OCI-LY3 (cell line): Measurements from ENCODE around the gene FAM13A.

Experiments
- H2AFZ ChIP-seq: fragments of 200-600, 300-600 bp; shearing (Covaris generic); 2 replicates; pipeline ENCODE4 v1.6.0; 2014; ENCODE audit warnings: antibody characterized with exemption, low read depth, low read length
- H3K27ac ChIP-seq: fragments of 200-600, 300-600 bp; sonication (generic); 2 replicates; pipeline ENCODE4 v1.5.1; 2014; ENCODE audit warnings: mild to moderate bottlenecking, low read length, moderate library complexity, mixed read lengths
- H3K27me3 ChIP-seq: fragments of 200-600, 300-600 bp; sonication (generic); 2 replicates; pipeline ENCODE4 v1.6.1; 2014; ENCODE audit warnings: low read depth, low read length, mixed read lengths
- H3K36me3 ChIP-seq: fragments of 200-600, 300-600 bp; sonication (generic); replicated peaks from 2 replicates; pipeline ENCODE3; 2014; ENCODE audit warnings: low read depth, low read length, mixed read lengths
- H3K4me1 ChIP-seq: fragments of 300-600, 200-600 bp; sonication (generic); 2 replicates; pipeline ENCODE4 v1.6.1; 2014; ENCODE audit warnings: low read length, mixed read lengths
- H3K4me2 ChIP-seq: fragments of 200-600, 300-600 bp; sonication (generic); 2 replicates; pipeline ENCODE4 v1.6.1; 2014; ENCODE audit warnings: low read length, mixed read lengths
- H3K4me3 ChIP-seq: fragments of 300-600, 200-600 bp; sonication (generic); 2 replicates; pipeline ENCODE4 v1.5.1; 2014; ENCODE audit warnings: antibody characterized with exemption, mild to moderate bottlenecking, low read length, moderate library complexity
- H3K79me2 ChIP-seq: fragments of 300-600, 200-600 bp; shearing (Covaris generic); 2 replicates; pipeline ENCODE4 v1.6.1; 2014; ENCODE audit warnings: mild to moderate bottlenecking, low read length, mixed read lengths
- H3K9ac ChIP-seq: fragments of 300-600, 200-600 bp; shearing (Covaris generic); 2 replicates; pipeline ENCODE4 v1.6.0; 2014; ENCODE audit warnings: mild to moderate bottlenecking, low read length, moderate library complexity
- H3K9me3 ChIP-seq: fragments of 200-600, 300-600 bp; shearing (Covaris generic); 2 replicates; pipeline ENCODE4 v1.6.1; 2014; ENCODE audit warnings: low read length, mixed read lengths; ENCODE audit not compliant: insufficient read depth
- H4K20me1 ChIP-seq: fragments of 200-600, 300-600 bp; sonication (generic); 2 replicates; pipeline ENCODE4 v1.6.1; 2016; ENCODE audit warnings: low read length, mixed read lengths; ENCODE audit not compliant: insufficient read depth
- EZH2phosphoT487 ChIP-seq: fragments of 200-600 bp; shearing (Covaris generic); IDR thresholded peaks from 2 replicates; pipeline ENCODE4 v1.6.1; 2018; ENCODE audit warnings: antibody characterized with exemption, mixed run types, low read depth
- TF ChIP-seq, protein P1 (sequence below): fragments of 200-600, 300-600 bp; sonication (generic); IDR thresholded peaks from 2 replicates; pipeline ENCODE4 v1.5.1; 2014; ENCODE audit warnings: antibody characterized with exemption, low read length, low read depth

Gene FAM13A

DNA sequence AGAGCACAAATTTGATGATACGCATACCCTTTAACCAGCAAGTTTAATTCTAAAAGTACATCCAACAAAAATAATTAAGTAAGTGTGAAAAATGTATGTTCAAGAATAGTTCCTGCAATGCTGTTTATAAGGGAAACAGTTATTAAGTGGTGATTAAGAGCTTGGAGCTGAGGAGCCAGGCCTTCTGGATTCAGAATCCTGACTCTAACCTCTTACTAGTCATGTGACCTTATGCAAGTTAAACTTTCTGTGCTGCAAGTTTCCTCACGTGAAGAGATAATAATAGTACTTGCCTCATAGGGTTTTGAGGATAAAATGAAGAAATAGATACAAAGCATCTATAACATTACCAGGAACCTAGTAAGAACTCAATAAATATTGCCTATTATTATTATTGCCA lies 77.7 kb downstream of the FAM13A start:
- Histone ChIP-seq H3K36me3 (peaks cover 3% of the 10 kb centered on the region), H3K9ac (no peak overlapping the region), H4K20me1 (no peaks in the 10 kb centered on the region), H2AFZ (no peak overlapping the region), H3K4me3 (no peak overlapping the region), H3K27me3 (no peaks in the 10 kb centered on the region), H3K9me3 (no peaks in the 10 kb centered on the region), H3K4me2 (no peak overlapping the region), H3K27ac (no peak overlapping the region), H3K79me2 (no peaks in the 10 kb centered on the region), H3K4me1 (peaks cover 18% of the 10 kb centered on the region)
- no peak for TF ChIP-seq EZH2phosphoT487
- TF ChIP-seq, protein P1, sequence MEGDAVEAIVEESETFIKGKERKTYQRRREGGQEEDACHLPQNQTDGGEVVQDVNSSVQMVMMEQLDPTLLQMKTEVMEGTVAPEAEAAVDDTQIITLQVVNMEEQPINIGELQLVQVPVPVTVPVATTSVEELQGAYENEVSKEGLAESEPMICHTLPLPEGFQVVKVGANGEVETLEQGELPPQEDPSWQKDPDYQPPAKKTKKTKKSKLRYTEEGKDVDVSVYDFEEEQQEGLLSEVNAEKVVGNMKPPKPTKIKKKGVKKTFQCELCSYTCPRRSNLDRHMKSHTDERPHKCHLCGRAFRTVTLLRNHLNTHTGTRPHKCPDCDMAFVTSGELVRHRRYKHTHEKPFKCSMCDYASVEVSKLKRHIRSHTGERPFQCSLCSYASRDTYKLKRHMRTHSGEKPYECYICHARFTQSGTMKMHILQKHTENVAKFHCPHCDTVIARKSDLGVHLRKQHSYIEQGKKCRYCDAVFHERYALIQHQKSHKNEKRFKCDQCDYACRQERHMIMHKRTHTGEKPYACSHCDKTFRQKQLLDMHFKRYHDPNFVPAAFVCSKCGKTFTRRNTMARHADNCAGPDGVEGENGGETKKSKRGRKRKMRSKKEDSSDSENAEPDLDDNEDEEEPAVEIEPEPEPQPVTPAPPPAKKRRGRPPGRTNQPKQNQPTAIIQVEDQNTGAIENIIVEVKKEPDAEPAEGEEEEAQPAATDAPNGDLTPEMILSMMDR, result no peak

DNA sequence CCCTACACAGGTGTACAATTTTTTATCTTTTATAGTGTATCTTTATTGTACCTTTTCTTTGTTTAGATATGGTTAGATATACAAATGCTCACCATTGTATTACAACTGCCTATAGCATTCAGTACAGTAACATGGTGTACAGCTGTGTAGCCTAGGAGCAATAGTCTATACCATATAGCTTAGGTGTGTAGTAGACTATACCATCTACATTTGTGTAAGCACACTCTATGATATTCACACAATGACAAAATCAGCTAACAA lies 80.3 kb downstream of the FAM13A start:
- Histone ChIP-seq H3K4me2 (no peak overlapping the region), H3K9ac (no peak overlapping the region), H3K9me3 (no peaks in the 10 kb centered on the region), H3K27ac (no peak overlapping the region), H3K36me3 (peaks cover 3% of the 10 kb centered on the region), H2AFZ (no peak overlapping the region), H3K27me3 (no peaks in the 10 kb centered on the region), H4K20me1 (no peaks in the 10 kb centered on the region), H3K4me1 (peaks cover 5% of the 10 kb centered on the region), H3K4me3 (no peak overlapping the region), H3K79me2 (no peaks in the 10 kb centered on the region)
- TF ChIP-seq, protein P1, result no peak
- no peak for TF ChIP-seq EZH2phosphoT487

DNA sequence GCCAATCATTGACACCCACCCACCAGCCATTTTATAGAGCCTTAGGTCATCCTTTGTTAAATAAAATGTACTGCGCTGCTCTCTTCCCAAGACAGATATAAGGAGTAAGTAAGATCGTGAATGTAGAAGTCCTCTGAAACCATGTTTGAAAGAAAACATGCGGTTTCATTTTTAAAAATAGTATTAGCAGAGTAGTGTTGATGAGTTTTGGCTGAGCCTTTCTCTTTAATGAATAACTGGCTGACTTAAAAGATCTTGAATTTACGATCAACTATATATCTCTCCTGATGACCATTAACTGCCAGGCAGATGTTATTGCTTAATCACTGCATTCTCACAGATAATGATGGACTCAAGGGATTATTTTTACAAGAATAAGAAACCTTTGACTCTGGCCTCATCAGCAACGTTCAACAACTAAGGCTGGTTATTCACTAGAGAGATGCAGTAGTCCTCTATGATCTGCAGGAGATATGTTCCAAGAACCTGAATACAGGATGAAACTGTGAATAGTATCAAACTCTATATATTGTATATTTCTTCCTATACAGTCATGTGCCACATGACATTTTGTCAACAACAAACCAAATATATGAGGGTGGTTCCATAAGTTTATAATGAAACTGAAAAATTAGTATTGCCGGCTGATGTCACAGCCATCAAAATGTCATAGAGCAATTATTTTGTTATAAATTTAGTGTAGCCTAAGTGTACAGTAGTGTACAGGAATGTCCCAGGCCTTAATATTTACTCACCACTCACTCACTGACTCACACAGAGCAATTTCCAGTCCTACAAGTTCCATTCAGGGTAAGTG lies 80.8 kb downstream of the FAM13A start:
- no peaks in the 10 kb centered on the region for H4K20me1 ChIP-seq
- no peak for TF ChIP-seq EZH2phosphoT487
- H3K9me3 ChIP-seq, result no peaks in the 10 kb centered on the region

DNA sequence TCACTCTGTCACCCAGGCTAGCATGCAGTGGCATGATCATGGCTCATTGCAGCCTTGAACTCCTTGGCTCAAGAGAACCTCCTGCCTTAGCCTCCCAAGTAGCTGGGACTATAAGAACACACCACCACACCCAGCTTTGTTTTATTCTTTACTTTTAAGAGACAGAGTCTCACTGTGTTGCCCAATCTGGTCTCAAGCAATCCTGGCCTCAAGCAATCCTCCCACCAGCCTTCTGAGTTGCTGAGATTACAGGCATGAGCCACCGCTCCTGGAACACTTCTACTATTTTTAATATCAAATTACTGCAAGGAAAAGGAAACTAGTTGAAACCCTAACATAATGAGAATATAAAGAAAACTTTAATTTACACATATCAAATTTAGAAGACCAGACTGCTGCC lies 85.4 kb downstream of the FAM13A start:
- Histone ChIP-seq H3K9me3 (no peaks in the 10 kb centered on the region), H3K4me3 (no peak overlapping the region), H4K20me1 (no peaks in the 10 kb centered on the region), H2AFZ (no peak overlapping the region), H3K36me3 (peaks cover 3% of the 10 kb centered on the region), H3K9ac (no peak overlapping the region), H3K4me1 (no peaks in the 10 kb centered on the region), H3K27me3 (no peaks in the 10 kb centered on the region), H3K4me2 (no peak overlapping the region), H3K27ac (no peak overlapping the region), H3K79me2 (no peaks in the 10 kb centered on the region)
- TF ChIP-seq, protein P1, result no peak
- no peak for TF ChIP-seq EZH2phosphoT487

More for the DNA sequence above, 80.8 kb downstream of the FAM13A start:
- Histone ChIP-seq H3K4me3 (no peak overlapping the region), H3K36me3 (peaks cover 3% of the 10 kb centered on the region), H3K27me3 (no peaks in the 10 kb centered on the region), H3K27ac (no peak overlapping the region), H2AFZ (no peak overlapping the region), H3K79me2 (no peaks in the 10 kb centered on the region), H3K9ac (no peak overlapping the region), H3K4me2 (no peak overlapping the region), H3K4me1 (no peaks in the 10 kb centered on the region; the same call in 1 of the 2 replicates)
